G401.6 (cell line): ENCODE measurements around the gene NACA.

ENCODE experiments used
- FAIRE-seq: peaks from 2 replicates; lab custom pipeline; 2012; peaks lifted over from hg19 to GRCh38; lab: Jason Lieb, UNC

The NACA gene

DNA sequence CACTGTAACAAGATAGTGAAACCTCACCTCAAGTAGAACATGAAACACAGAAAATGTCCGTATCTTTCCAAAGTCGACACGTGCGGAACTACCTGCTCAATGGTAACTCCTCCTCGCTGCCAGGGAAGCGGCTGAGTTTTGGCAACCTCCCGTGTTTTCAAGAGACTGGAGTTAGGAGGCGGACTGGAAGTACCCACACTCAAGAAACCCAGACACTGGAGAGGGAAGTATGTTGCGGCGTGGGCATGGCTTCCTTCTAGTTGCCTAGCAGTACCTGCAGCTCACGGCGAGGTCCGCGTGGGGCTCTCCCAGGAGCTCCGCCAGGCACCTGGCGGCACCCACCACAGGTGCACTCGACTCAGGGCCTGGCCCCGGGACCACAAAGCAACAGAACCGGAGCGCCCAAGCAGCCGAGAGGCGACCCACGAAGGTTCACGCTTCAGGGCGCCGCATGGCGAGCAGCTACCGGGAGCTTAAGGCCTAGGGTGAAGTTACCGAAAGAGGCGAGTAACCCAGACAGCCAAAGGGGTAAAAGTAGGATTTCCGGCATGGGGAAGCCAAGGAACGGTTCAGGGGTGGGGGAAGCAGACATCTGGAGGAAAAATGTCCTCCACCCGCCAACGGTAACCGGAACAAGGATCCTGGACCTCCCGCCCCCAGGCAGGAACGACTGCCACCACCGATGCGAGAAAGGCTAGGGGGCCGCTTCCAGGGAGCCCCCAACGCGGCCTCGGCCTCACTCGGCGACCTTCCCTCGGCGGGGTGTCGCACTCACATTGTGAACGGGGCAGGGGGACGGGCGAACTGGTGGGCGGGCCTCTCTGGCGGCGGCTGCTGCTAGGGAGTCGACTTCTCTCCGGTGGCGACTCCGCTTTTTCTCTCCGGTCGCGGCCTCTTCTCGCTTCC, 37.6 kb downstream of the NACA start:
- FAIRE-seq = no peak

DNA sequence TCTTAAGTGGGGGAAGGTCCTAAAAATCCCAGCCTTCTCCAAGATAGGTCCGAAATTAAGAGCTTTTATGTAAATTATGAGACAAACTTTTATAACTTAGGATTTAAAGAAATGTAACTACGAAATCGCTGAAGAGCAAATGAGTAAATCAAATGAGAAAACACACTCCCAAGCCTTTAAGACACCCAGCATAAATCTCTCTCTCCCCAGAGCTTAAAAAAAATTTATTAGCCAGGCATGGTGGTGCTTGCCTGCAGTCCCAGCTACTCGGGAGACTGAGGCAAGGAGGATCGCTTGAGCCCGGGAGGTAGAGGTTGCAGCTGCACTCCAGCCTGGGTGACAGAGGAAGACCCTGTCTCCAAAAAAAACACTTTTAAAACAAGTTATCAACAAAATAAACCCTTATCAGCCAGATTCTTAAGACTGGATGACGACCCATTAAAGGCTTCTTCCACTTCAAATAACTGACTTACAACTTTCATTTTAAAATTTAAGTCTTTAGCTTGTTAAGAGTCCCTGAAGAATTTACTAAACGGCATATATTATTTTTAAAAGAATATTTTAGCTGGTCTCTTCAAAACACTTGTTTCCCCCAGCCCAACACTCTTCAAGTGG, 40.2 kb downstream of the NACA start:
- FAIRE-seq = no peak

DNA sequence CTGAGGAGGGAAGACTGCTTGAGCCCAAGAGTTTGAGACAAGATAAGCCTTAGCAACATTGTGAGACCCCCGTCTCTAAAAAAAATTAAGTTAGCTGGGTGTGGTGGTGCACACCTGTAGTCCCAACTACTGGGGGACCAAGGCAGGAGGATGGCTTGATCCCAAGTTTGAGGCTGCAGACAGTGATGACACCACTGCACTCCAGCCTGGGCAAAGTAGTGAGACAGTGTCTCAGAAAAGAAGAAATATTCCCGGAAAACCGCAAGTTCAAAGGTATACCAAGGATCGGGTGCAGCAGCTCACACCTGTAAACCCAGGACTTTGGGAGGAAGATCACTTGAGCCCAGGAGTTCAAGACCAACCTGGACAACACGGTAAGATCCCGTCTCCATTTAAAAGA, 42.8 kb downstream of the NACA start:
- no peak for FAIRE-seq

DNA sequence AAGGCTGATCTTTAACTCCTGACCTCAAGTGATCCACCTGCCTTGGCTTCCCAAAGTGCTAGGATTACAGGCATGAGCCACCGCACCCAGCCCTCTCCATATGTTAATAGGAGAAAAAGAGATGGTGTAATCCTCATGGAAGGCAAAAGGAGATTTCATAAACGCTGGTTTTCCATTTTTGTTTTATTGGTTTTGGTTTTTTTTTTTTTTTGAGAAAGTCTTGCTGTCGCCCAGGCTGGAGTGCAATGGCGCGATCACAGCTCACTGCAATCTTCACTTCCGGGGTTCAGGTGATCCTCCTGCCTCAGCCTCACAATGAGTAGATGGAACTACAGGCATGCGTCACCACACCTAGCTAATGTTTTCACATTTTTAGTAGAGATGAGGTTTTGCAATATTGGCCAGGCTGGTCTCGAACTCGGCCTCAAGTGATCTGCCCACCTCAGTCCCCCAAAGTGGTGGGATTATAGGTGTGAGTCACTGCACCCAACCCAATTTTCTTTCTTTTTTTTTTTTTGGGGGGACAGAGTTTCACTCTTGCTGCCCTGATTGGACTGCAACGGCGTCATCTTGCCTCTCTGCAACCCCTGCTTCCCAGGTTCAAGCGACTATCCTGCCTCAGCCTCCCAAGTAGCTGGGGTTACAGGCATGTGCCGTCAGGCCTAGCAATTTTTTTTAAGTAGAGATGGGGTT, 45.1 kb downstream of the NACA start:
- no peak for FAIRE-seq

DNA sequence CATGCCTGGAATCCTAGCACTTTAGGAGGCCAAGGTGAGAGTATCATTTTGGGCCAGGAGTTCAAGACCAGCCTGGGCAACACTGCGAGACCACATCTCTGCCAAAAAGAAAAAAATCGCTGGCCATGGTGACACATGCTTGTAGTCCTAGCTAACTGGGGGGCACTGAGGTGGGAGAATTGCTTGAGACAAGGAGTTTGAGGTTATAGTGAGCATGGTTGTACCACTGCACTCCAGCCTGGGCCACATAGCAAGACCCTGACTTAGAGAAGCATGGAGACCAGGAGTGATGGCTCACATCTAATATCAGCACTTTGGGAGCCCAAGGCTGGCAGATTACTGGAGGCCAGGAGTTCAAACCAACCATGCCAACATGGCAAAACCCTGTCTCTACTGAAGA, 46.2 kb downstream of the NACA start:
- no peak for FAIRE-seq

DNA sequence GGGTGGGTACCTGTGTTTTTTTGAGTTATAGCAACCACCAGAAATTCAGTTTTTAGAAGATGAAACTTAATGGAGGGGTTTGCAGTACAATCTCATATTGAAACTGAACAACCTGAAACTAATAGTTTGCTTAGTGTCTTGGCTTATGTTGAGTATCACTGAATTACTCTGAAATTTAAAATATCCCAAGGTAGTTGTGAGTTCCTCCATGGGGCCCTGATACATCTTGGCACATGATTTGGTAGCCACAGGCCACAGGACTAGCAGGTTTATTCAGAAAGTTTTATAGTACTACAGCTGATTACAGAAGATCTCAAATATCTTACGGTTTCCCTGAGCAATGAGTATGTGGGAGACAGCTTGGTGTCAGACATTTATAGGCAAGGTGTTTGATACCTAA, 47.4 kb downstream of the NACA start:
- FAIRE-seq = no peak

DNA sequence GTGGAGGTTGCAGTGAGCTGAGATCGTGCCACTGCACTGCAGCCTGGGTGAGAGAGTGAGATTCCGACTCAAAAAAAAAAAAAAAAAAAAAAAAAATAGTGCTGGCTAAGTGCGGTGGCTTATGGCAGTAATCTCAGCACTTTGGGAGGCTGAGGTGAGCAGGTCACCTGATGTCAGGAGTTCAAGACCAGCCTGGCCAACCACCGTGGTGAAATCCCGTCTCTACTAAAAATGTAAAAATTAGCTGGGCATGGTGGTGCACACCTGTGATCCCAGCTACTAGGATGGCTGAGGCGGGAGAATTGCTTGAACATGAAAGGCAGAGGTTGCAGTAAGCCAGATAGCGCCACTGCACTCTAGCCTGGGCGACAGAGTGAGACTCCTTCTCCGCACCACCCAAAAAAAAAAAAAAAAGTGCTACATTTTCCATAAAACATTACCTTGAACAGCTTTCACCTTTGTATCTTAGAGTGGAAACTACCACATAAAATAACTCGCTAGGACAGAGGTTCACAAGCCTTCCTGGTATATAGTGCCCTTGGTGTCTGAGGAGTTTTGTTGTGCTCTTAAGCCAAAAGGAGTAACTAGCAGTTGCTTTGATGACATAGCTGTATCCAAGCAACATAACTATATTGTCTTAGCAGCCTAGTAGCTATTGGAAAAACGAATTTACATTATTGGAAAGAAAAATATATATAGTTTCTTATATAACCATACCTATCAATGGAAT, 48.1 kb downstream of the NACA start:
- no peak for FAIRE-seq

DNA sequence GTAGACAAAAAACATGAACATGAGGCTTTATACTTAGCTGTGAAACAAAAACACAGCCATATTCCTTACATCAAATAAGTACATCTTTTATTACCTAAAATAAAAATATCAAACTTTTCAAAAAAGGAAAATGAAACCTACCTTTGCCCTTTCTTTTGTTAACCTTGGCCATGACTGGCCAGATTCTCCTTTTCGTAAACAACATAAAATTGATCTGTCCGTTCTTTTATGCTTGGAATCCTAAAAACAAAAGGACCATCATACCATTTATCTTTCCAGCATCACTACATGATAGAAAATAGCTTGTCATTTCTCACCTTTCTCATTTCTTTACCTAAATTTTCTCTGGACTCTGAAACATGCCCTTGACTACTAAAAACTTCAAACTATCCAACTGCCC, 53.5 kb downstream of the NACA start:
- FAIRE-seq = no peak

DNA sequence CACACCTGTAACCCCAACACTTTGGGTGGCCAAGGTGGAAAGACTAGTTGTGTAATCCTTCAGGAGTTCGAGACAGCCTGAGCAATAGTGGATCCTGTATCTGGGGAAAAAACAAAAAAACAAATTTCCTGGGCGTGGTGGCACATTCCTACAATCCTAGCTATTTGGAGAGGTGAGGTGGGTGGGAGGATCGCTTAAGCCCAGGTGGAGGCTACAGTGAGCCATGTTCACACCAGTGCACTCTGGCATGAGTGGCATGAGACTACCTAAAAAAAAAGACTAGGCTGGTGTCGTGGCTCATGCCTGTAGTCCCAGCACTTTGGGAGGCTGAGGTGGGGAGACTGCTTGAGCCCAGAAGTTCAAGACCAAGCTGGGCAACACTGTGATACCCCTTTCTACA, 54.3 kb downstream of the NACA start:
- no peak for FAIRE-seq

DNA sequence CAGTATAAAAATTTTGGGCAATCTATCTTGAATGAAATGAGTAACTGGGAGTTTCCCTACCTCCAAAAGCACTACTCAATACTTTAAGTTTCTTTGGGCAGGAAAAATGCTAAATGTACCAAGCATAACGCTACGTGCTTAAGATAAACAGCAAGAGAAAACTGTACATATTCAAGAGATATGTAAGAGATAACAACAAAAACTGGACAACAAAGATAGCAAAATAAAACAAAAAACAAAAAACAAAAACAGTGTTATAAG, 57.0 kb downstream of the NACA start:
- FAIRE-seq = no peak
